K562 treated with DMSO at 1 percent for 24 hours (cell line): Measurements from ENCODE around the gene AGPS. TPM values are rescaled to one million over a fixed set of nuclear protein-coding genes. Genes with fewer than 3 reads are reported as not detected.

Source experiments
- total RNA-seq: library from RNA; unstranded; fragments of 300-600 nt; gene quantifications from 2 replicates; pipeline ENCODE4 v1.2.3, GENCODE V29; 2022; ENCODE audit warnings: low read depth; ENCODE audit not compliant: insufficient read depth

AGPS gene
- total RNA-seq, result 28.7 and 31.5 TPM in 2 replicates

GRCh38 chr2:177392373-177393202, at the start of gene AGPS:
TSS of gene AGPS (plus strand) at chr2:177392773. CDS start at chr2:177392790, 17 bp downstream.

Other genes starting within 250 kb of the AGPS start
- 141 and 174 TPM in 2 replicates for gene HNRNPA3, start 180.0 kb upstream of the AGPS start, total RNA-seq
- gene NFE2L2, start 128.0 kb upstream of the AGPS start, total RNA-seq, result 46.4 and 50.1 TPM in 2 replicates